WTC11 (cell line): ENCODE measurements around the gene CCT6A.

Experiments used
- CTCF ChIP-seq: fragments of 200-600 bp; IDR thresholded peaks from 2 replicates; pipeline ENCODE4 v1.8.0; 2022; ENCODE audit warnings: antibody characterized with exemption
- IRF2 ChIP-seq: sonication (generic); formaldehyde crosslinking; IDR thresholded peaks from 2 replicates; pipeline ENCODE4 v1.8.0; 2022; ENCODE audit warnings: low read depth, missing genetic modification reagents, borderline replicate concordance
- PRDM15 ChIP-seq: sonication (generic); formaldehyde crosslinking; IDR thresholded peaks from 2 replicates; pipeline ENCODE4 v1.8.0; 2022; ENCODE audit warnings: missing genetic modification reagents
- TF ChIP-seq, protein P1 (sequence below): sonication (generic); formaldehyde crosslinking; IDR thresholded peaks from 2 replicates; pipeline ENCODE4 v1.8.1; 2022; ENCODE audit warnings: low read depth, mild to moderate bottlenecking, moderate library complexity, missing genetic modification reagents, borderline replicate concordance
- TF ChIP-seq, protein P2 (sequence below): sonication (generic); formaldehyde crosslinking; IDR thresholded peaks from 2 replicates; pipeline ENCODE4 v1.8.0; 2023; ENCODE audit warnings: mild to moderate bottlenecking, missing genetic modification reagents

GRCh38 chr7:56007167-56007652 is 44.4 kb upstream of the CCT6A start:
- TF ChIP-seq IRF2 (CRISPR knock-in tag) (no peak), CTCF (no peak), PRDM15 (no peak)
- TF ChIP-seq, protein P1, sequence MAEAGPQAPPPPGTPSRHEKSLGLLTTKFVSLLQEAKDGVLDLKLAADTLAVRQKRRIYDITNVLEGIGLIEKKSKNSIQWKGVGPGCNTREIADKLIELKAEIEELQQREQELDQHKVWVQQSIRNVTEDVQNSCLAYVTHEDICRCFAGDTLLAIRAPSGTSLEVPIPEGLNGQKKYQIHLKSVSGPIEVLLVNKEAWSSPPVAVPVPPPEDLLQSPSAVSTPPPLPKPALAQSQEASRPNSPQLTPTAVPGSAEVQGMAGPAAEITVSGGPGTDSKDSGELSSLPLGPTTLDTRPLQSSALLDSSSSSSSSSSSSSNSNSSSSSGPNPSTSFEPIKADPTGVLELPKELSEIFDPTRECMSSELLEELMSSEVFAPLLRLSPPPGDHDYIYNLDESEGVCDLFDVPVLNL (CRISPR knock-in tag) = no peak
- TF ChIP-seq, protein P2, sequence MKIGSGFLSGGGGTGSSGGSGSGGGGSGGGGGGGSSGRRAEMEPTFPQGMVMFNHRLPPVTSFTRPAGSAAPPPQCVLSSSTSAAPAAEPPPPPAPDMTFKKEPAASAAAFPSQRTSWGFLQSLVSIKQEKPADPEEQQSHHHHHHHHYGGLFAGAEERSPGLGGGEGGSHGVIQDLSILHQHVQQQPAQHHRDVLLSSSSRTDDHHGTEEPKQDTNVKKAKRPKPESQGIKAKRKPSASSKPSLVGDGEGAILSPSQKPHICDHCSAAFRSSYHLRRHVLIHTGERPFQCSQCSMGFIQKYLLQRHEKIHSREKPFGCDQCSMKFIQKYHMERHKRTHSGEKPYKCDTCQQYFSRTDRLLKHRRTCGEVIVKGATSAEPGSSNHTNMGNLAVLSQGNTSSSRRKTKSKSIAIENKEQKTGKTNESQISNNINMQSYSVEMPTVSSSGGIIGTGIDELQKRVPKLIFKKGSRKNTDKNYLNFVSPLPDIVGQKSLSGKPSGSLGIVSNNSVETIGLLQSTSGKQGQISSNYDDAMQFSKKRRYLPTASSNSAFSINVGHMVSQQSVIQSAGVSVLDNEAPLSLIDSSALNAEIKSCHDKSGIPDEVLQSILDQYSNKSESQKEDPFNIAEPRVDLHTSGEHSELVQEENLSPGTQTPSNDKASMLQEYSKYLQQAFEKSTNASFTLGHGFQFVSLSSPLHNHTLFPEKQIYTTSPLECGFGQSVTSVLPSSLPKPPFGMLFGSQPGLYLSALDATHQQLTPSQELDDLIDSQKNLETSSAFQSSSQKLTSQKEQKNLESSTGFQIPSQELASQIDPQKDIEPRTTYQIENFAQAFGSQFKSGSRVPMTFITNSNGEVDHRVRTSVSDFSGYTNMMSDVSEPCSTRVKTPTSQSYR = no peak
